ENCODE measurements around the gene P2RX6. TPM values are rescaled to one million over a fixed set of nuclear protein-coding genes. Genes with fewer than 3 reads are reported as not detected.
A peak's percentile ranks its signal among the peaks of the same experiment; 100 is the strongest.

Gene P2RX6
- total RNA-seq, 1 donor from 2014 or later = 1.5 TPM

- no peak overlapping the region for H3K27ac Mint-ChIP-seq (ENCODE audit: unreplicated experiment)
- peaks cover 14% of the 10 kb centered on the region for H3K27me3 Mint-ChIP-seq (ENCODE audit: unreplicated experiment)
- H3K36me3 Mint-ChIP-seq (ENCODE audit: unreplicated experiment) = no peaks in the 10 kb centered on the region
- peaks cover 11% of the 10 kb centered on the region for H3K4me1 Mint-ChIP-seq (ENCODE audit: low read depth, unreplicated experiment)
- peaks cover 12% of the 10 kb centered on the region for H3K9me3 Mint-ChIP-seq (ENCODE audit: unreplicated experiment)
- H3K4me3 Mint-ChIP-seq (ENCODE audit: unreplicated experiment) = no peak overlapping the region
- TF ChIP-seq CTCF (IDR thresholded peaks at IDR 0.05; ENCODE audit: partially characterized antibody, unreplicated experiment) = no peak
- no peak for DNase-seq
Observed at GRCh38 chr22:21030032-21030431, 15.1 kb downstream of the P2RX6 start.

GRCh38 chr22:21030621-21031544, 15.9 kb downstream of the P2RX6 start:
- DNase-seq = no peak
- TF ChIP-seq CTCF (IDR thresholded peaks at IDR 0.05; ENCODE audit: partially characterized antibody, unreplicated experiment) = no peak
- peaks cover 11% of the 10 kb centered on the region for H3K4me1 Mint-ChIP-seq (ENCODE audit: low read depth, unreplicated experiment)
- peak overlapping the region; percentile 57 for H3K4me3 Mint-ChIP-seq (ENCODE audit: unreplicated experiment)
- peaks cover 12% of the 10 kb centered on the region for H3K9me3 Mint-ChIP-seq (ENCODE audit: unreplicated experiment)
- no peak overlapping the region for H3K27ac Mint-ChIP-seq (ENCODE audit: unreplicated experiment)
- H3K27me3 Mint-ChIP-seq (ENCODE audit: unreplicated experiment) = peaks cover 12% of the 10 kb centered on the region
- H3K36me3 Mint-ChIP-seq (ENCODE audit: unreplicated experiment) = no peaks in the 10 kb centered on the region

GRCh38 chr22:21031545-21032036, 16.6 kb downstream of the P2RX6 start:
- Mint-ChIP-seq H3K36me3 (ENCODE audit: unreplicated experiment) (no peaks in the 10 kb centered on the region), H3K27me3 (ENCODE audit: unreplicated experiment) (peaks cover 12% of the 10 kb centered on the region), H3K4me3 (ENCODE audit: unreplicated experiment) (no peak overlapping the region), H3K4me1 (ENCODE audit: low read depth, unreplicated experiment) (peaks cover 11% of the 10 kb centered on the region), H3K27ac (ENCODE audit: unreplicated experiment) (no peak overlapping the region), H3K9me3 (ENCODE audit: unreplicated experiment) (peaks cover 12% of the 10 kb centered on the region)
- DNase-seq = no peak
- no peak for TF ChIP-seq CTCF (IDR thresholded peaks at IDR 0.05; ENCODE audit: partially characterized antibody, unreplicated experiment)

GRCh38 chr22:21032037-21032867, 17.3 kb downstream of the P2RX6 start, which contains the start of gene SLC7A4:
Gene SLC7A4 (minus strand): TSS chr22:21032561. CDS start chr22:21031812, 749 bp downstream.
- Mint-ChIP-seq H3K27ac (ENCODE audit: unreplicated experiment) (no peak within 1 kb of the TSS), H3K9me3 (ENCODE audit: unreplicated experiment) (peaks cover 12% of the 10 kb centered on the region), H3K4me3 (ENCODE audit: unreplicated experiment) (no peak within 1 kb of the TSS), H3K4me1 (ENCODE audit: low read depth, unreplicated experiment) (peaks cover 6% of the 10 kb centered on the region), H3K36me3 (ENCODE audit: unreplicated experiment) (no peaks in the 10 kb centered on the region), H3K27me3 (ENCODE audit: unreplicated experiment) (peaks cover 12% of the 10 kb centered on the region)
- TF ChIP-seq CTCF (IDR thresholded peaks at IDR 0.05; ENCODE audit: partially characterized antibody, unreplicated experiment) = no peak
- DNase-seq = peak; percentile 50

Measured in glutamatergic neuron (in vitro differentiated cells).